NCI-H187 (cell line): ENCODE measurements around the gene CEACAM1.
"Not testable (repeated sequence)": the region's sequence is repeated elsewhere in the genome, so short reads cannot be mapped to it uniquely, and the experiment has no call there.

Source experiments
- DNase-seq, 2 experiments: peaks; one replicate each; lab custom pipeline; 2025; lab: John Stamatoyannopoulos, UW

CEACAM1 gene

GRCh38 chr19:42511340-42511739, 16.9 kb downstream of the CEACAM1 start:
- no peak for DNase-seq

- DNase-seq, result no peak
Measured at GRCh38 chr19:42508892-42509444, 19.3 kb downstream of the CEACAM1 start.

- no peak for DNase-seq
Measured at GRCh38 chr19:42505066-42505465, 23.2 kb downstream of the CEACAM1 start.

GRCh38 chr19:42501733-42502132, 26.5 kb downstream of the CEACAM1 start:
- DNase-seq, result no peak

GRCh38 chr19:42501243-42501642, 27.0 kb downstream of the CEACAM1 start:
- DNase-seq, result not testable (repeated sequence)

- DNase-seq, result no peak
Measured at GRCh38 chr19:42498169-42498757, 30.0 kb downstream of the CEACAM1 start.

- DNase-seq, result no peak
Measured at GRCh38 chr19:42497492-42498168, 30.7 kb downstream of the CEACAM1 start.

- DNase-seq, result no peak
Measured at GRCh38 chr19:42496460-42497133, 31.7 kb downstream of the CEACAM1 start.

- DNase-seq, result no peak
Measured at GRCh38 chr19:42495663-42496062, 32.6 kb downstream of the CEACAM1 start.

- no peak for DNase-seq
Measured at GRCh38 chr19:42494321-42494720, 34.0 kb downstream of the CEACAM1 start.

- no peak for DNase-seq
Measured at GRCh38 chr19:42488783-42489521, 39.3 kb downstream of the CEACAM1 start.

- no peak for DNase-seq
Measured at GRCh38 chr19:42487798-42488178, 40.5 kb downstream of the CEACAM1 start.

GRCh38 chr19:42487032-42487797, 41.1 kb downstream of the CEACAM1 start:
- DNase-seq, result no peak

GRCh38 chr19:42485036-42485435, 43.2 kb downstream of the CEACAM1 start:
- not testable (repeated sequence) for DNase-seq

- DNase-seq, result no peak
Measured at GRCh38 chr19:42480335-42481095, 47.8 kb downstream of the CEACAM1 start.

- no peak for DNase-seq
Measured at GRCh38 chr19:42479736-42480135, 48.5 kb downstream of the CEACAM1 start.

- no peak for DNase-seq
Measured at GRCh38 chr19:42478765-42479311, 49.4 kb downstream of the CEACAM1 start.

- DNase-seq, result no peak
Measured at GRCh38 chr19:42477933-42478332, 50.3 kb downstream of the CEACAM1 start.

GRCh38 chr19:42477117-42477516, 51.2 kb downstream of the CEACAM1 start:
- DNase-seq, result no peak

GRCh38 chr19:42475366-42475765, 52.9 kb downstream of the CEACAM1 start:
- no peak for DNase-seq
